OCI-LY3 (cell line): ENCODE results near the gene ERBB4.

ENCODE experiments used
- H2AFZ ChIP-seq: fragments of 200-600, 300-600 bp; shearing (Covaris generic); 2 replicates; pipeline ENCODE4 v1.6.0; 2014; ENCODE audit warnings: antibody characterized with exemption, low read depth, low read length
- H3K27ac ChIP-seq: fragments of 200-600, 300-600 bp; sonication (generic); 2 replicates; pipeline ENCODE4 v1.5.1; 2014; ENCODE audit warnings: mild to moderate bottlenecking, low read length, moderate library complexity, mixed read lengths
- H3K27me3 ChIP-seq: fragments of 200-600, 300-600 bp; sonication (generic); 2 replicates; pipeline ENCODE4 v1.6.1; 2014; ENCODE audit warnings: low read depth, low read length, mixed read lengths
- H3K36me3 ChIP-seq: fragments of 200-600, 300-600 bp; sonication (generic); replicated peaks from 2 replicates; pipeline ENCODE3; 2014; ENCODE audit warnings: low read depth, low read length, mixed read lengths
- H3K4me1 ChIP-seq: fragments of 300-600, 200-600 bp; sonication (generic); 2 replicates; pipeline ENCODE4 v1.6.1; 2014; ENCODE audit warnings: low read length, mixed read lengths
- H3K4me2 ChIP-seq: fragments of 200-600, 300-600 bp; sonication (generic); 2 replicates; pipeline ENCODE4 v1.6.1; 2014; ENCODE audit warnings: low read length, mixed read lengths
- H3K4me3 ChIP-seq: fragments of 300-600, 200-600 bp; sonication (generic); 2 replicates; pipeline ENCODE4 v1.5.1; 2014; ENCODE audit warnings: antibody characterized with exemption, mild to moderate bottlenecking, low read length, moderate library complexity
- H3K79me2 ChIP-seq: fragments of 300-600, 200-600 bp; shearing (Covaris generic); 2 replicates; pipeline ENCODE4 v1.6.1; 2014; ENCODE audit warnings: mild to moderate bottlenecking, low read length, mixed read lengths
- H3K9ac ChIP-seq: fragments of 300-600, 200-600 bp; shearing (Covaris generic); 2 replicates; pipeline ENCODE4 v1.6.0; 2014; ENCODE audit warnings: mild to moderate bottlenecking, low read length, moderate library complexity
- H3K9me3 ChIP-seq: fragments of 200-600, 300-600 bp; shearing (Covaris generic); 2 replicates; pipeline ENCODE4 v1.6.1; 2014; ENCODE audit warnings: low read length, mixed read lengths; ENCODE audit not compliant: insufficient read depth
- H4K20me1 ChIP-seq: fragments of 200-600, 300-600 bp; sonication (generic); 2 replicates; pipeline ENCODE4 v1.6.1; 2016; ENCODE audit warnings: low read length, mixed read lengths; ENCODE audit not compliant: insufficient read depth
- EZH2phosphoT487 ChIP-seq: fragments of 200-600 bp; shearing (Covaris generic); IDR thresholded peaks from 2 replicates; pipeline ENCODE4 v1.6.1; 2018; ENCODE audit warnings: antibody characterized with exemption, mixed run types, low read depth
- TF ChIP-seq, protein P1 (sequence below): fragments of 200-600, 300-600 bp; sonication (generic); IDR thresholded peaks from 2 replicates; pipeline ENCODE4 v1.5.1; 2014; ENCODE audit warnings: antibody characterized with exemption, low read length, low read depth

The ERBB4 gene

DNA sequence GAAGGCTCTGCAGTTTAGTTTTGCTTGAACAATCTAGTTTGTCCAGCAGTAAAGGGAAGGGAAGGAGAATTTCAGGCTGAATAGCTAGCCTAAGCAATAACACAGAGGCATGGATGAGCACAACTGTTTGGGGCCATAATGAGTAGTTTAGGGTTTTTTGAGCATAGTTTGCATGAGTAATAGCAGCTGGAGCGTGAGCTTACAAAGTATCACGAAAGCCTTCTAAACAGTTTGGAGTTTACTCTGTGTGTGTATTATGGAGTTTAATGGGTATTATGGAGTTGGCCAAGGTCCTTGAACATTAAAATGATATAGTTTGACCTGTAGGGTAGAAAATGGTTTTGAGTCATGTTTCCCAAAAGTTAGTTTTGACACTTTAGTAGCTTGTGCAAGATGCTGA, 782.3 kb downstream of the ERBB4 start:
- Histone ChIP-seq H2AFZ (no peak overlapping the region), H3K79me2 (no peaks in the 10 kb centered on the region), H3K9me3 (no peaks in the 10 kb centered on the region), H3K4me2 (no peak overlapping the region), H3K27me3 (no peaks in the 10 kb centered on the region), H3K36me3 (no peaks in the 10 kb centered on the region), H3K4me3 (no peak overlapping the region), H3K4me1 (peaks cover 5% of the 10 kb centered on the region; the same call in 1 of the 2 replicates), H3K9ac (no peak overlapping the region), H4K20me1 (no peaks in the 10 kb centered on the region), H3K27ac (no peak overlapping the region)
- TF ChIP-seq, protein P1, sequence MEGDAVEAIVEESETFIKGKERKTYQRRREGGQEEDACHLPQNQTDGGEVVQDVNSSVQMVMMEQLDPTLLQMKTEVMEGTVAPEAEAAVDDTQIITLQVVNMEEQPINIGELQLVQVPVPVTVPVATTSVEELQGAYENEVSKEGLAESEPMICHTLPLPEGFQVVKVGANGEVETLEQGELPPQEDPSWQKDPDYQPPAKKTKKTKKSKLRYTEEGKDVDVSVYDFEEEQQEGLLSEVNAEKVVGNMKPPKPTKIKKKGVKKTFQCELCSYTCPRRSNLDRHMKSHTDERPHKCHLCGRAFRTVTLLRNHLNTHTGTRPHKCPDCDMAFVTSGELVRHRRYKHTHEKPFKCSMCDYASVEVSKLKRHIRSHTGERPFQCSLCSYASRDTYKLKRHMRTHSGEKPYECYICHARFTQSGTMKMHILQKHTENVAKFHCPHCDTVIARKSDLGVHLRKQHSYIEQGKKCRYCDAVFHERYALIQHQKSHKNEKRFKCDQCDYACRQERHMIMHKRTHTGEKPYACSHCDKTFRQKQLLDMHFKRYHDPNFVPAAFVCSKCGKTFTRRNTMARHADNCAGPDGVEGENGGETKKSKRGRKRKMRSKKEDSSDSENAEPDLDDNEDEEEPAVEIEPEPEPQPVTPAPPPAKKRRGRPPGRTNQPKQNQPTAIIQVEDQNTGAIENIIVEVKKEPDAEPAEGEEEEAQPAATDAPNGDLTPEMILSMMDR: no peak
- TF ChIP-seq EZH2phosphoT487: no peak

DNA sequence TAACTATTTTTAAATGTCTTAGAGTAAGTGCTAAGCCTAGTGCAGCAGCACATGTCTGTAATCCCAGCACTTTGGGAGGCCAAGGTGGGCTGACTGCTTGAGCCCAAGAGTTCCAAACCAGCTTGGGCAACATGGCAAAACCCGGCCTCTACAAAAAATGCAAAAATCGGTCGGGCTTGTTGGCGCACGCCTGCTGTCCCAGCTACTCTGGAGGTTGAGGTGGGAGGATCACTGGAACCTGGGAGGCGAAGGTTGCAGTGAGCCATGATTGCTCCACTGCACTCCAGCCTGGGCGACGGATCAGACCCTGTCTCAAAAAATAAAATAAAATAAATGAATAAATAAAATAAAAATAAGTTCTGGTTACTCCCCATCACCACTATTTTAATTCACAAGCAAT, 783.4 kb downstream of the ERBB4 start:
- no peaks in the 10 kb centered on the region for H3K27me3 ChIP-seq
- H2AFZ ChIP-seq: no peak overlapping the region
- H3K27ac ChIP-seq: no peak overlapping the region
- H3K4me1 ChIP-seq: peaks cover 5% of the 10 kb centered on the region; the same call in 1 of the 2 replicates
- H3K9me3 ChIP-seq: no peaks in the 10 kb centered on the region
- no peak overlapping the region for H3K9ac ChIP-seq
- H4K20me1 ChIP-seq: no peaks in the 10 kb centered on the region
- no peak for TF ChIP-seq EZH2phosphoT487
- no peaks in the 10 kb centered on the region for H3K79me2 ChIP-seq
- H3K4me3 ChIP-seq: no peak overlapping the region
- H3K36me3 ChIP-seq: no peaks in the 10 kb centered on the region
- no peak overlapping the region for H3K4me2 ChIP-seq

DNA sequence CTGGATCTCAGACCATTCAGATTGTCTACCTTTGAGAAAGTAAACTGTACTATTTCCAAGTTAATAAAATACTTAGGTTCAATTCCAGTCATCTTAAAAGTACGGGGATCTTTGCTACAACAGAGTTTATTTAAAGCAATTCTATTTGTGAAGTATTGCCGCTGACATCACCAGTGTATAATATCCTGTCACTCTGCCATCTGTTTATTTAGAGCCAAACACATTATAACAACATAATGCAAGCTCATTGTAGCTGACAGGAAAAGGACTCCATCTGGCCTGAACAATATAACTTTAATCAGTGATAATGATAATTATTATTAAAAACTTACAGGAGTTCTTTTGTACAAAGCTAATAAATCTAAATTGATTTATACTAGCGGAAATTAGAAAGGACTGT, 786.8 kb downstream of the ERBB4 start:
- H3K79me2 ChIP-seq: no peaks in the 10 kb centered on the region
- no peak overlapping the region for H3K9ac ChIP-seq
- TF ChIP-seq EZH2phosphoT487: no peak
- TF ChIP-seq, protein P1: no peak
- H2AFZ ChIP-seq: 0 out of 2 replicates have a peak overlapping the region, but pooled peaks have one; percentile 23
- H3K9me3 ChIP-seq: no peaks in the 10 kb centered on the region
- H4K20me1 ChIP-seq: no peaks in the 10 kb centered on the region
- no peak overlapping the region for H3K4me3 ChIP-seq
- H3K27ac ChIP-seq: no peak overlapping the region
- H3K27me3 ChIP-seq: no peaks in the 10 kb centered on the region
- H3K4me2 ChIP-seq: no peak overlapping the region
- H3K4me1 ChIP-seq: peaks cover 5% of the 10 kb centered on the region; the same call in 1 of the 2 replicates
- no peaks in the 10 kb centered on the region for H3K36me3 ChIP-seq

DNA sequence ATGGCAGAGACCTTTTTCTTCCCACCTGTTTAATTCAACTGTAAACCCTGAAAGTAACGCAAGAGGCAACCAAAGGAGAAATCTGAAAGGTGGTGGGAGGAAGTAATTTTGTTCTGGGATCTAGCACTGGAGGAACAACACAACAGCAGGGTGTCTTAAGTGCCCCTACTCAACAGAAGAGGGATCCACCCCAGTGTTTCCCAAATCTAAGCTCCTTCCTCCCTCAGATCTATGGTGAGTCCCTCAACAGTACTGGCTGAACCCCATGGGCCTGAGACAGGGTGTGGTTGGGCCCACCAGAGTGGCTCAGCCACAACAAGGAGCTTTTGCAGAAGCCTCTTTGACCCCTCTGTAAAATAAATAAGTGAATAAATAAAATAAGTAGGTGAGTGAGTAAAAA, 790.3 kb downstream of the ERBB4 start:
- H3K4me3 ChIP-seq: no peak overlapping the region
- TF ChIP-seq, protein P1: no peak
- TF ChIP-seq EZH2phosphoT487: no peak
- H3K27me3 ChIP-seq: no peaks in the 10 kb centered on the region
- H3K4me2 ChIP-seq: no peak overlapping the region
- H2AFZ ChIP-seq: no peak overlapping the region
- H4K20me1 ChIP-seq: no peaks in the 10 kb centered on the region
- no peaks in the 10 kb centered on the region for H3K79me2 ChIP-seq
- peaks cover 5% of the 10 kb centered on the region; the same call in 1 of the 2 replicates for H3K4me1 ChIP-seq
- H3K9me3 ChIP-seq: no peaks in the 10 kb centered on the region
- no peak overlapping the region for H3K9ac ChIP-seq
- no peak overlapping the region for H3K27ac ChIP-seq
- H3K36me3 ChIP-seq: no peaks in the 10 kb centered on the region
